Measurements from ENCODE around the gene DACH1.

- TF ChIP-seq REST (IDR thresholded peaks at IDR 0.05; ENCODE audit: insufficient replicate concordance, low read depth) (no peak), CTCF (IDR thresholded peaks at IDR 0.05; ENCODE audit: insufficient read depth, low read length) (no peak), POLR2AphosphoS5 (IDR thresholded peaks at IDR 0.05; ENCODE audit: low read depth) (no peak)
These were observed 269.9 kb downstream of the DACH1 start for GRCh38 chr13:71597150-71597549.
